Kidney (tissue), 14 donors: ENCODE data around the gene TACC3. TPM values are rescaled to one million over a fixed set of nuclear protein-coding genes. Genes with fewer than 3 reads are reported as not detected.

Experiments
- DNase-seq, 5 donors: peaks; one replicate each; pipeline ENCODE4 v3.0.0-alpha.2; 2013 to 2020
- FAIRE-seq: peaks from 2 replicates; lab custom pipeline; 2012; peaks lifted over from hg19 to GRCh38; lab: Jason Lieb, UNC
- H3K27ac ChIP-seq, 2 donors: one replicate each; pipeline ENCODE4 v1.7.0; 2013; ENCODE audit warnings: low read depth in 2 of 2, low read length in 2 of 2, inconsistent platforms in 1 of 2
- H3K27me3 ChIP-seq: one replicate; pipeline ENCODE4 v1.7.1; 2013; ENCODE audit warnings: low read length, inconsistent platforms; ENCODE audit not compliant: control insufficient read depth, insufficient read depth
- H3K36me3 ChIP-seq, 3 donors: one replicate each; pipeline versions ENCODE4 v1.7.0 to v1.7.1; 2013; ENCODE audit warnings: low read length in 3 of 3, control low read depth in 1 of 3, inconsistent platforms in 1 of 3; ENCODE audit not compliant: insufficient read depth in 3 of 3, control insufficient read depth in 2 of 3
- H3K4me1 ChIP-seq, 3 donors: one replicate each; pipeline versions ENCODE4 v1.7.0 to v1.7.1; 2013; ENCODE audit warnings: low read length in 3 of 3, inconsistent platforms in 1 of 3, low read depth in 1 of 3; ENCODE audit not compliant: control insufficient read depth in 2 of 3, insufficient read depth in 2 of 3
- H3K4me3 ChIP-seq, 3 donors: one replicate each; pipeline versions ENCODE4 v1.7.0 to v1.8.1; 2013; ENCODE audit warnings: low read length in 3 of 3, control low read depth in 1 of 3, inconsistent platforms in 1 of 3
- H3K9ac ChIP-seq, 3 donors: one replicate each; pipeline versions ENCODE4 v1.7.0 to v1.7.1; 2013; ENCODE audit warnings: low read length in 3 of 3, control low read depth in 1 of 3, inconsistent platforms in 1 of 3
- H3K9me3 ChIP-seq, 3 donors: one replicate each; pipeline versions ENCODE4 v1.7.0 to v1.7.1; 2013; ENCODE audit warnings: low read length in 3 of 3, control low read depth in 1 of 3, inconsistent platforms in 1 of 3; ENCODE audit not compliant: control insufficient read depth in 2 of 3, insufficient read depth in 1 of 3
- intact Hi-C: fragments of 100-400 bp; cut with DNase I; formaldehyde crosslinking; loops from one replicate; pipeline ENCODE4 v1.11.1; 2022
- polyA plus RNA-seq: library from polyadenylated mRNA; stranded (reverse); fragments of 350-450 nt; fragmentation: Illumina TruSeq; extraction: RNeasy Lipid Tissue Mini Kit (QIAGEN cat#74804); gene quantifications from one replicate; pipeline ENCODE4 v1.2.3, GENCODE V29; 2014; ENCODE audit warnings: low read depth, low replicate concordance; ENCODE audit not compliant: insufficient read depth
- total RNA-seq: library from RNA; stranded (reverse); fragmentation: NEBNext Ultra II Directional; extraction: Animal tissue kit (Norgen Biotek cat#: 25700); gene quantifications from one replicate; pipeline ENCODE4 v1.2.1, GENCODE V29; 2021
- TF ChIP-seq, protein P1 (sequence below): IDR thresholded peaks from 3 replicates; pipeline ENCODE4 v1.5.1; 2012; ENCODE audit warnings: mild to moderate bottlenecking, moderate library complexity, borderline replicate concordance; ENCODE audit not compliant: insufficient read depth; ENCODE audit errors: extremely low read depth
- donor health status: control.
- donor health status: control.
- donor health status: control.
- donor health status: control.
- donor health status: control.
- donor health status: DM: yes; HTN: yes; CAD: no.
- donor health status: Normal renal cell carcinoma (clear cell type).

Gene TACC3
- total and polyA plus RNA-seq, 2 donors from 2014 or later = 4.9 to 12.2 TPM

DNA sequence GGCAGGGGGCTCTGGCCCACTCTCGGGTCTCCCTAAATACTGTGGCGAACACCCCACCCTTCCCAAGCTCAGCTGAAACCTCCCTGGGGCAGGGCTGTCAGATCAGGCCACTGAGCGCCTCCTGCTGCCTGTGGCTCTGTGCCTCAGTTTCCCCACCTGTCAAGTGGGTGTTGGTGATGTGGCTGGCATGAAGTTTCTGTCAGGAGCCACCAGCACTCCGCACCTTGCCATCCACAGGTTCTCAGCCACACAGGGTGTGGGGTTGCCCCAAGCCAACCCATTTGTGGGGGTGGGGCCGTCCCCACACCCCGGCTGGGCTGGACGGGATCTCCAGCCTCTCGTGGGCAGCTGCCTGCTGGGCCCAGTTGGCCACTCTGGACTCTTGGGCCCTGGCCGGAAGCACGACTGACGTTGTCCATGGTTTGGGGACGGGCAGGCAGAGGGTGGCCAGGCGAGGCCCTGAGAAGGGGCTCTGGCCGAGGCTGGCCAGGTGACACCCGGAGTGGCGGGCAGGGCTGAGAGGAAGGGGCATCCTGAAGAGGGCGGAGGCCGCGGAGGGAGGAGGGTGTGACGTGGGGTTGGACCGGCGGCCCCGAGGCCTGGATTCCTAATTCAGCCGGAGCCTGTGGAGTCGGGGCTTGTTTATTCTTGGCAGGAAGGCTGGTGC lies 66.2 kb downstream of the TACC3 start:
- Histone ChIP-seq H3K4me1 (peaks cover 0 to 12% (median 0%) of the 10 kb centered on the region in 3 donors), H3K27me3 (no peaks in the 10 kb centered on the region), H3K36me3 (no peaks in the 10 kb centered on the region), H3K9ac (no peak overlapping the region), H3K9me3 (no peaks in the 10 kb centered on the region), H3K27ac (no peak overlapping the region), H3K4me3 (no peak overlapping the region)
- FAIRE-seq (no peak), DNase-seq (no peak)
- intact Hi-C loops = no loop called here
- TF ChIP-seq, protein P1, sequence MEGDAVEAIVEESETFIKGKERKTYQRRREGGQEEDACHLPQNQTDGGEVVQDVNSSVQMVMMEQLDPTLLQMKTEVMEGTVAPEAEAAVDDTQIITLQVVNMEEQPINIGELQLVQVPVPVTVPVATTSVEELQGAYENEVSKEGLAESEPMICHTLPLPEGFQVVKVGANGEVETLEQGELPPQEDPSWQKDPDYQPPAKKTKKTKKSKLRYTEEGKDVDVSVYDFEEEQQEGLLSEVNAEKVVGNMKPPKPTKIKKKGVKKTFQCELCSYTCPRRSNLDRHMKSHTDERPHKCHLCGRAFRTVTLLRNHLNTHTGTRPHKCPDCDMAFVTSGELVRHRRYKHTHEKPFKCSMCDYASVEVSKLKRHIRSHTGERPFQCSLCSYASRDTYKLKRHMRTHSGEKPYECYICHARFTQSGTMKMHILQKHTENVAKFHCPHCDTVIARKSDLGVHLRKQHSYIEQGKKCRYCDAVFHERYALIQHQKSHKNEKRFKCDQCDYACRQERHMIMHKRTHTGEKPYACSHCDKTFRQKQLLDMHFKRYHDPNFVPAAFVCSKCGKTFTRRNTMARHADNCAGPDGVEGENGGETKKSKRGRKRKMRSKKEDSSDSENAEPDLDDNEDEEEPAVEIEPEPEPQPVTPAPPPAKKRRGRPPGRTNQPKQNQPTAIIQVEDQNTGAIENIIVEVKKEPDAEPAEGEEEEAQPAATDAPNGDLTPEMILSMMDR = no peak

DNA sequence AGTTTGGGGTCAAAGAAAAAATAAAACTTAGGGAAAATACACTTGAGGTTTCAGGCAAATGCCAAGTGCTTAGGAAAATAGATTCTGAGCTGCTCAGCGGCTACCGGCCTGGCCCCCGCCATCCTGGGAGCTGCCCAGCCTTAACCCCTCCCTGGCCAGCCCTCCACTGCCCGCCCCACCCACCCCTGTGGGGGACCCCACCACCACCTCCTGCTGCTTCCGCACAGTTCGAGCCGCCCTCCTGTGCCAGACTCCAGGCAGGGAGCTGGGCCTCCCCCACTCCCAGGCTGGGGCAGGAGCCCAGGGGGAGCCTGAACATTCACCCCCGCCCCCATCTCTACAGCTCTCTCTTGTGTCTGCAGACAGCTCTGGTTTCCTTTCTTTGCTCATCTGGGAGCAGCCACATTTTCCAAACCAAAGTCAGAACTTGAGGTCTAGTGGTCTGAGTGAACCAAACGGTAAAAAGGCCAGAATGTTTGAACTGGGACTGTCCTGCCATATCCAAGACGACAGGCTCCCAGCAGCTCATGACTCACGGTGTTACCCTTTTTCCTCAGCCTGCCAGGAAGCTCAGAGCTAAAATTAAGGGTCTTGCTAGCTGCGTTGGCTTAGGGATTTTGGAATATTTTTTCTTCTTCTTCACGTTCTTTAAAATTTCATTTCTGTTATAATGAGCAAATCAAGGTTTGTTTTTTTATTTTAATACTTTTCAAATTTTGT lies 67.1 kb downstream of the TACC3 start:
- H3K27me3 ChIP-seq = no peaks in the 10 kb centered on the region
- TF ChIP-seq, protein P1 = no peak
- no peak overlapping the region for H3K4me3 ChIP-seq
- peaks cover 0 to 12% (median 0%) of the 10 kb centered on the region in 3 donors for H3K4me1 ChIP-seq
- no peaks in the 10 kb centered on the region for H3K36me3 ChIP-seq
- no peaks in the 10 kb centered on the region for H3K9me3 ChIP-seq
- H3K27ac ChIP-seq = no peak overlapping the region
- DNase-seq (no peak), FAIRE-seq (no peak)
- H3K9ac ChIP-seq = no peak overlapping the region
- intact Hi-C loops = no loop called here

DNA sequence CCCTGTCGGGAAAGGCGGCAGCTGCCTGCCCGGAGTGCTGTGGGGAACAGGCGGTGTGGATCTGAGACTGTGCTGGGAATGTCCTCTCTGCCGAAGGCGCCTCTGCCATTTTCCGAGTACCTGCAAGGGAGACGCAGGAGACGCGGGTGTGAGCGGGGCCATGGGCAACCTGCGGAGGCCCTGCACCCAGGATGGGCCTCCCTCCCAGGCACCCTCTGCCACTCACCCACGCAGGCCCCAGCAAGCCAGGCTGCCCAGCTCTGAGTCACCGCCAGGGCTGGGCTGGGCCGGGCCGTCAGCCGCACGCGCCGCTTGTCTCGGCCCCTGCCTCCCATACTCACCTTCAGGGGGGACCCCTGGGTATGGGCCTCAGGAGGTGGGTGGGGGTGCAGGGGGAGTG lies 68.2 kb downstream of the TACC3 start:
- DNase-seq (no peak), FAIRE-seq (no peak)
- Histone ChIP-seq H3K9me3 (no peaks in the 10 kb centered on the region), H3K27ac (no peak overlapping the region), H3K9ac (no peak overlapping the region), H3K36me3 (no peaks in the 10 kb centered on the region), H3K27me3 (no peaks in the 10 kb centered on the region), H3K4me3 (no peak overlapping the region), H3K4me1 (peaks cover 0 to 7% (median 0%) of the 10 kb centered on the region in 3 donors)
- intact Hi-C loops = no loop called here
- TF ChIP-seq, protein P1 = no peak
